NCI-H1092 treated with DMSO at 0.1 percent for 48 hours (cell line): ENCODE data around the gene DYNC1I1.

Source experiments
- DNase-seq: peaks from one replicate; lab custom pipeline; 2025; lab: John Stamatoyannopoulos, UW

DYNC1I1 gene

DNA sequence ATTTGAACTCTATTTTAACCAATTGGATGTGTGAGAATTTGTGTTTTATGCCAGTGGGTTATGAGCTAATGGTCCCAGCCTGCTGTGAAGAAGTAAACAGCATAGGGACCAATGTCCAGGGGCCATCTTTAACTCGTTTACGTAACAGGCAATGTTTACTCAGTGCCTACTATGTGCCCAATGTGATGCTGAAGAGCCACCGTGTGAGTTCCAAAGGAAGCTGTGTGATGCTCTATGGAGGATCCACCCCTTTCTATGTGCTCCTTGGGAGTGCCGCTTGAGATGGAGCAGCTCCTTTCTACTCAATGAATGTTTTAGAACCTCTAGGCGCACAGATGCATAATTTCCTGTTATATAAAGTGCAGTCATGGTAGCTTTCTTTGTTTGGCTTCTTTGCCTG lies 21.3 kb downstream of the DYNC1I1 start:
- no peak for DNase-seq

DNA sequence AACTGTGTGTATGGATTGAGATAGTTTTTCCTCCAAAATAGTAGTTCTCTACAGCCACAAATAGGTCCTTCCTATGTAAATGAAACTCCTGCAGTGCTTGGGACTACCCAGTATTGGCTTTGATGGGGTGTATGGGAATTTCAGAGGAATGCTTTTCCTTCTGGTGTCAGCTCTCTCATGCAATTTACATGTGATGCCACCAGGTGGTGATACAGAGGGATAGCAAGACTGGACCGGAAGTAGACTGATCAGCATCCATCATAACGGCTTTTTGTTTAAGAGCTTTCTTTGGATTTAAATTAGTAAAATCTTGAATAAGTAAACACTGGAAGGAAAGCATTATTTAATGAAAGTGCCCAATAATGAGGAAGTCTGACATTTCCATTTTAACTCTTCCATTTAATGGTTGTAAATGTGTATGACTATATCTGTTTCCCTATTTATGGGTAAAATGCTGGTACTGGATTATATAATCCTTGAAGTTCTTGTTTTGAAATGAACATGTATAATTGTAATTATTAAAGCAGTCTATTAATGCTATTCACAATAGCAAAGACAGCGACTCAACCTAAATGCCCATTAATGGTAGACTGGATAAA lies 22.7 kb downstream of the DYNC1I1 start:
- peak; percentile 60 for DNase-seq

GRCh38 chr7:95796617-95797016 lies 24.3 kb downstream of the DYNC1I1 start:
- no peak for DNase-seq

- peak; percentile 99 for DNase-seq
These were observed 26.1 kb downstream of the DYNC1I1 start for GRCh38 chr7:95798401-95798930.

GRCh38 chr7:95800787-95801186 lies 28.4 kb downstream of the DYNC1I1 start:
- DNase-seq = no peak

DNA sequence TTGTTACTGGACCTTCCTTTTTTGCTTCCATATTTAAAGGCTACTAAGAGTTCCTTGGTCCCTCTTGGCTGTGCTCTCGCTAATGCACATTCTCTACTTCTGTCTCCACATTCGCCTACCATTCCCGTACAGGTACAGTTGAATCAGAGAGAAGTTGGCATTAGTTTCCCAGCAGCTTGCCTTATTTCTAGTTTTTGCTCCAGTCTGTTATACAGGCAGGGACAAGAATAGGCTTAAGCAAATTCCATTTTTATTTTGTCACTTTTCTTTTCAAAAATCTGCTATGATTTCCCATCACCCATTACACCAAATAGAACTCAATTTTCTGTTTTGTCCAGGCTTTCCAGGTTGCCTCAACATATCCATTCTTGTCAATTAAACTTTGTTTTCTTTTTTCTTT lies 29.9 kb downstream of the DYNC1I1 start:
- DNase-seq = no peak

- DNase-seq = no peak
These were observed 31.7 kb downstream of the DYNC1I1 start for GRCh38 chr7:95804052-95804451.

DNA sequence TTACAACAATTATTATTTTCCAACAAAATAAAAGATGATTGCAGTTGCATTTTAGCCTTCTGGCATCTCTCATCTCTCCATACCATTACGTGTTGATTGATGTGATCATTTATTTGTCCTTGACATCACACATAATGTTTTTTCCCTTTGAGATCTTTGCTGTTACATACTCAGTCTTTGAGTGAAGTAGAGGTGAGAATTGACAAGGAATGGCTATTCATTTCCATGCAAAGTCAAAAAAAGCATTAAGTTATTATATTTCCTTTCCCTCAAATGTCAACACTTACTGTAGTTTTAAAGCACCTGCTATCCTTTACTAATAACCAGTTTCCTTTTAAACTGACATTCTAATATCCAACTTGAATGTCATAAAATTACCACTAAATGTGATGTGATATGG lies 33.6 kb downstream of the DYNC1I1 start:
- no peak for DNase-seq

DNA sequence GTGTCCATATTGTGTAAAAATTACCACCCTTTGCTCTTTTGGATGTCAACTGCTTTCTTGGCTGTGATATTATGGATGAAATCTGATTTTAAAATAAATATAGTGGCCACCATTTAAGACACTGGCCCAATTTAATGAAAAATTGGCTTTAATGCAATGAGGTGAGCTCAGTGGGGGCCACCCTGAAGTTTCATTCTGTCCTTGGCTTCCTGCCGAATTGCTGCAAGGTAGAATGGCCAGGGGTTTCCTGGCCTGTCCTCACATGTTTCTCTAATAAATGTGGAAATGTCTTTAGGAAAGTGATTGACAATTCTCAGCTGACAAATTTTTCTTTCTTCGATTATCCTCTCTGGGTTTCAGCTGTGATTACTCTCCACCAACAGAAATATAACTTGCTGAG lies 36.0 kb downstream of the DYNC1I1 start:
- no peak for DNase-seq

- DNase-seq = peak; percentile 97
These were observed 39.6 kb downstream of the DYNC1I1 start for GRCh38 chr7:95811846-95812445.

DNA sequence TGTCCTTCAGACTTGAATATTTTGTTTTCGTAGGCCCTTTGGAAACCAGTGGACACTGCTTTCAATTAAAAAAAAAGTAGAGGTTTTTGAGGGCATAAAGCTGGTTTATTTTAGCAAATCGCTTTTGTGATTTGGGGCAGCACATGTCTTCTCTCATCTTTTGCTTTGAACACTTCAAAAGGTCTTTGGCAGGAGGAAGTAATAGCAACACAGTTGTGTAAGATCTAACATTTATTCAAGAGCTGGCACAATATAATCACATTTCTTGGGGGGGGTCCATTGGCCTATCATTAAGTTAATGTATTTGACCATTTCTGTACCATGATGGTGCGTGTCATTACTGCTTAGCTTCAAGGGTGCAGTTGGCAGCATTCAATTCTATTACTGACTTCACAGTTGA lies 42.4 kb downstream of the DYNC1I1 start:
- DNase-seq = no peak

GRCh38 chr7:95817866-95818640 lies 45.7 kb downstream of the DYNC1I1 start:
- DNase-seq = no peak

GRCh38 chr7:95820778-95821177 lies 48.4 kb downstream of the DYNC1I1 start:
- DNase-seq = no peak

- DNase-seq = no peak
These were observed 50.4 kb downstream of the DYNC1I1 start for GRCh38 chr7:95822717-95823116.

GRCh38 chr7:95824616-95825015 lies 52.3 kb downstream of the DYNC1I1 start:
- DNase-seq = no peak

- DNase-seq = no peak
These were observed 56.8 kb downstream of the DYNC1I1 start for GRCh38 chr7:95828824-95829790.

DNA sequence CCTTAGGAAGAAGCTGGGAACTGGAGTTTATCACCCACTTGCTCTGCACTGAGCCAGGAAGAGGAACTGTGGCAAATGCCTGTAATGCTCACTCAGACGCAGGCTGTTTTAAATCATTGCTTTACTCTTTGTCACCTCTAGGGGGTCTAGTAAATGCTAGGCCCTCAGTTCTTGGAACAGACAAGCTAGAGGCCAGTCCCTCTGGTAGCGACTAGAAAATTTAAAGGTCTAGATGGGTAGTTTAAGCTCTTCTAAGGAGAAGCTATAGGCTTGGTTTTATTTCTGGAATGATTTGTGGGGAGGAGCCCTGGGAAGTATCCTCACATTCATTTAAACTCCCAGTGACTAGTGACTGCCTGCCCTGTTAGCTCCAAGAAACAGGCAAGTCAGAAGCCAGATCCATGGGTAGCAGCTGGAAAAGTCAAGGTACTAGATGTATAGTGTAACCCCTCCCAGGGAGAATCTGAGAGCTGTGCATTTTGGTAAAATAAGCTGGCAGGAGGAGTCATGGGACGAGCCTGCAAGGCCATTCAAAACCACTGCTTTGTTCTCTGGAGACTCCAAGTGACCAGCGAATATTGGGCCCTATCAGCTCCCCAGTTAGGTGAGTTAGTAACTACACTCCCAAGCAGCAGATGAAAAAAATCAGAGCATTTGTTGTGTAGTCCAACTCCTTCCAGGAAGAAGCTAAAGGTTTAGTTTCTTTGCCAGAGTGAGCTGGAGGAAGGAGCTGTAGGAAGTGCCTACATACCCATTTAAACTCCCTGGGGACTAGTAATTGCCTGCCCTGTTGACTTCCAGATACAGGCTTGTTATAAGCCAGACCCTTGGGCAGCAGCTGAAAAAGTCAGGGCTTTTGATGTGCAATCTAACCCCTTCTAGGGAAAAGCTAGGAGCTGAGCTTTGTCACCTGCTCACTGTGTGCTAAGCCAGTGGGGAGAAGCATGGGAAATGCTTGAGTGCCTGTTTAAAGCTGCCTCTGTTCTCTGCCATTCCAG lies 68.9 kb downstream of the DYNC1I1 start:
- peak; percentile 11 for DNase-seq

DNA sequence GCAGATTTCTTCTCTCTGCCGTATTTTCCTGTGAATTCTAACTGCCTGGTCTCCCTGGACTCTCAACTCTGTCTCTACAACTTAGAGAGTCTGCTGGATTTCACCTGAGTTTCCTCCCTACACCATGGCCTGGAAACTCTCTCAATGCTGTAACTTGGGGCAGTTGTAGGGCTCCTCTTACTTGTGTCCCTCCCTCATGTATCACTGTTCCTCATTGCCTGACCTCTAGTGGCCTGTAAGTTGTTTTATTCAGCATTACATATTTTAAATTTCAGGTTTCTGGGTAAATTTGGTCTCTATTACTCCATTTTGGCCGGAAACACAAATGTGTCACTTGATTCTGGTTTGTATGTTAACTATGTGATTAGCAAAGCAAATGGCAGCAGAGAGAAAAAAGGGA lies 70.9 kb downstream of the DYNC1I1 start:
- peak; percentile 22 for DNase-seq

DNA sequence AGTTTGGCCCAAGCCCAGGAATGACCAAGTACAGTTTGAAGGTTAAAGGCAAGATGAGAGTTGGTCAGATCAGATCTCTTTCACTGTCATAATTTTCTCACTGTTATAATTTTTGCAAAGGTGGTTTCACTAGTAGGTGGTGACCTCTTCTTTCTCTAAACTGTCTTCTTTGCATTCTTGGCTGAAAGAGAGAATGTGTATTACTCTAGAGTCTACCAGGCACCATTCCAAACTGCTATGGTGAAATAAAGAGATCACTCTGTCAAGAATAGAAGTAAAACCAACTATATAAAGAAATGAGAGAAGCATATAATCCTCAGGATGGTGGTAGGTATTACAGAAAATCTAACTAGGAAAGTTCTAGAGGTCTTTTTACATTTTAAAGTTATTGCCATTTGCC lies 72.7 kb downstream of the DYNC1I1 start:
- DNase-seq = no peak

- DNase-seq = no peak
These were observed 74.7 kb downstream of the DYNC1I1 start for GRCh38 chr7:95847061-95847460.

DNA sequence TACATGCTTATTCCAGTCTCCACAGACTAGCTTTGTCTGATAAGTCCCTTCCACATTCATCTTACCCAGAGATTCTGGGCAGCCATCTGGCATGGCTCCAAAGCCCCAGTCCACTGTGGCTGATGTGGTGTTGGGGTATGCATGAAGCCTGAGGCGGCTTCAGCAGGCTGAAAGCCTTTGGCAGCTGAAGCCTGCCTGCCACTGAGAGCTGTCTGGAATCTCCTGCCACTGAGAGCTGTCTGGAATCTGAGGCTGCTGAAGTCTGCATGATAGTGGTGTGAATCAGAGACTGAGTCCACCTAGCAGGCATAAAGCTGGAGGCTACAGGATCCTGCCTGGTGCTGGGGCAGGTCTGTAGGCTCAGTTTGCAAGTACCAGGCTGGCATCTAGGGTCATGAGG lies 87.1 kb downstream of the DYNC1I1 start:
- DNase-seq = peak; percentile 11
